DMS 273 (cell line): Measurements from ENCODE around the gene PARM1.
A peak's percentile ranks its signal among the peaks of the same experiment; 100 is the strongest.

ENCODE experiments used
- DNase-seq: peaks from one replicate; lab custom pipeline; 2025; ENCODE audit not compliant: unreplicated experiment; lab: John Stamatoyannopoulos, UW

Gene PARM1

GRCh38 chr4:75025431-75025830, 92.5 kb downstream of the PARM1 start:
- DNase-seq: no peak

GRCh38 chr4:75028196-75028854, 95.4 kb downstream of the PARM1 start:
- DNase-seq: no peak

- DNase-seq: no peak
These were observed 97.1 kb downstream of the PARM1 start for GRCh38 chr4:75030028-75030427.

DNA sequence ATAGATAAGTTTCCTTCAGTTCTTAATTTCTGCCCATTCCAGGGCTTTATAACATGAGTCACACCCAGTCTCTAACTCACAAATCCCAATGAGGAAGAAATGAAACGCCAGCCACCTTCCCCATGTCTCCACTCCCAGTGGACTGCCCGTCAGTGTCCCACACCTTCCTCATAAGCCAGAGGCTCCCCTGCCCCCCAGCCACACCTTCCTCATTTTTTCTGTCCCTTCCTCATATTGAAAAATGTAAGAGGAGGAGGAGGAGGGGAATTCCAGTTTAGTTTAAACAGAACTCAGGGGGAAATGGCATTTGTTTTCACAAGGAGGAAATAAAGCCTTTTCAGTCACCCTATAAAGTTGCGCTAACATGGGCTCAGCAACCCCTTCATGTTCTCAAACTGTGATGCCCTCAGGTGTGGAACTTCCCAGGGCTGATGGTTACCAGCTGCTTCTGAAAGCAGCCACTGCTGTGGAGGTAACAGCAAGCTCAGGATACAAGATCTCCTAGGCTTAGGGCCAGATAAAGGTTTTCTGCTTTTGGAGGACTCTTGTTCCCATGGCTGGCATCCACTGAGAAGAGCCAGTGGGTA, 97.8 kb downstream of the PARM1 start:
- no peak for DNase-seq

GRCh38 chr4:75031775-75032174, 98.9 kb downstream of the PARM1 start:
- no peak for DNase-seq

GRCh38 chr4:75034523-75034922, 101.6 kb downstream of the PARM1 start:
- DNase-seq: no peak

GRCh38 chr4:75035321-75035720, 102.4 kb downstream of the PARM1 start:
- DNase-seq: no peak

- DNase-seq: no peak
These were observed 103.3 kb downstream of the PARM1 start for GRCh38 chr4:75036046-75036830.

- peak; percentile 4 for DNase-seq
These were observed 104.3 kb downstream of the PARM1 start for GRCh38 chr4:75037252-75037651.

DNA sequence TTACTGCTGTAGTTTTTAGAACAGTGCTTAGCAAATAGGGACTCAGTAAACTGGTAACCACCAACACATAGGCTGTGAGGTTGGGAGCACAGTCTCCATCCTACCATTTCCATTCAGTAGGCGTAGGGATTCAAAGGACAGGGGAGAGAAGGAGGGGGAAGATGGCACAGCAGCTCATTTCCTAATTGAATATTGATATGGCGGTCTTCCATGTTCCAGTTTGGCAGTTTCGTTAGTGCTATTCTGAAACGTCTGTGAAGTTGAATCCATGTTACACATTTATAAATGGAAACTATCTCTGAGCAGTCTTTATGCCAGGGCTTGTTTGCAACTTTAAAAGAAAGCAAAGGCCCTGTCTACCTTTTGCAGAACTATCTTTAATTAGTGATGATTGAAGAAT, 105.5 kb downstream of the PARM1 start:
- DNase-seq: no peak

- no peak for DNase-seq
These were observed 107.8 kb downstream of the PARM1 start for GRCh38 chr4:75040703-75041102.

GRCh38 chr4:75042601-75043208, 109.8 kb downstream of the PARM1 start:
- no peak for DNase-seq

- DNase-seq: no peak
These were observed 113.3 kb downstream of the PARM1 start for GRCh38 chr4:75046226-75046625.

- DNase-seq: no peak
These were observed 113.7 kb downstream of the PARM1 start for GRCh38 chr4:75046641-75047040.

DNA sequence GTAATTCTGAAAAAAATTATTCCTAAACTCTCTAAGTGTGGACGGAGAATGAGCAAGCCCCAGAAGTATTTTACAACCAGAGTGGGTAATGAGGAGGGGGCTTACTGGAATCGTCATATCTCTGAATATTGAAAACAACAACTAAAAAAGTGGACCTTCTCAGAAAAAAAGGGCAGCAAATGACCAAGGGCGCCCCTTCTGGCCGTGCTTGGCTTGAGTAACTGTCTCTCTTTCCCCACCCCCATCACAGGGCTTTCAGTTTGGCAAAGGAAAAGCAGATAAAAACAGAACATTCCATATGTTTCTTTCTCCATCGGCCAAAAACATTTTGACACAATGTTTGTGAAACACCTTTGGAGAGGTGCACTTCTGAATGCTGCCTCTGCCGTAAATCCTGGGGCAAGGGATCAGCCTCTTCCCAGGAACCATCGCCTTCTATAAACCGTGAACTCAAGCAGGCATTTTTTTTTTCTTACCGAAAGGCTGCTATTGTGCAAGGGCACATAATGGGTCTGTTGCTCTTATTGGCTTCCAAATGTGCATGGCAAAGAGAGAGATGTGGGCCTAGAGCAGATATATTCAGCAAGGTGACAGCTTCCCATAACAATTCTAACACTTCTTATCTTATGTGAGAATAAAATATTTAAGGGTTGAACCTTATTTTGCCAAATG, 115.4 kb downstream of the PARM1 start:
- DNase-seq: peak; percentile 6

- DNase-seq: no peak
These were observed 118.5 kb downstream of the PARM1 start for GRCh38 chr4:75051431-75051830.

GRCh38 chr4:75053352-75053751, 120.4 kb downstream of the PARM1 start:
- DNase-seq: no peak

- DNase-seq: no peak
These were observed 121.2 kb downstream of the PARM1 start for GRCh38 chr4:75054078-75054477.

DNA sequence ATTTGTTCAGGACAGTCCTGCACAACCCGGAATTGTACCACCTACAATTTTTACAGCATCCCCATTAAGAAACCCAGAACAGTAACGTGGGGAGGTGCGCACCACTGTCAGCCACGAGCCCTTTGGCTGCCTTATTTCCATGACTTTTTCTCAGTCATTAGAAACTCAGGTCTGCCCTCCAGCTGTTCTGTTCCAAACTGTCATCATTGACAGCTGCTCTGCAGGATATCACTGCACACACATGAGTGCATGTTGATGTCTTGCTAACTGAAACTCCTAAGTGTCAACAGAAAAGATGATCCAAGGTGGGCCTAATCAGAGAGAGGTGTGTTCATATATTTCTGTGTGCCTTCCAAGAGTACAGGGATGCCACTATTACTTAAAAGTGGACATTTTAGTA, 123.4 kb downstream of the PARM1 start:
- peak; percentile 31 for DNase-seq

DNA sequence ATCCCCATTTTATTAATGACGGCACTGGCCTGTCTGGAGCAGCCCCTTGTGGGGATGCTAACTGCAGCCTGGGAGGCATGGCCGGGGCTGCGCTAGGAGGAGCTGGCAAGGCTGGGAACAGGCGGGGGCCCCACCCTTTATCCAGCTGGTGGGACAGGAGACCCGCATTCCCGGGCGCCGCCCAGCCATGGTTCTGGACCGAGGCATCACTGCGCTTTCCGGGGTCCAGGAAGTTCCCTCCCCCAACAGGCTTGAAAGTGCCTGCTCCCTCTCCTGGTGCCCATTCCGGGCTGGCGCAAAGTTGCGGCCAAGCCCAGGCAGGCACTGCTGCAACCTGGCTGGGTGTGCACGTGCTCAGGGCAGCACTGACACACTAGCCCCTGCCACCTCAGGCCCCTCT, 124.5 kb downstream of the PARM1 start:
- DNase-seq: no peak

GRCh38 chr4:75058486-75058885, 125.6 kb downstream of the PARM1 start:
- DNase-seq: no peak
